Measurements from ENCODE around the gene IPCEF1.

IPCEF1 gene

GRCh38 chr6:154325142-154325541, 31.5 kb downstream of the IPCEF1 start:
- TF ChIP-seq CTCF (IDR thresholded peaks at IDR 0.05; ENCODE audit: borderline replicate concordance, insufficient read depth, low read depth, low read length), result no peak
- H3K4me3 ChIP-seq (ENCODE audit: low read depth, low read length), result no peak overlapping the region

- no peak for TF ChIP-seq CTCF (IDR thresholded peaks at IDR 0.05; ENCODE audit: borderline replicate concordance, insufficient read depth, low read depth, low read length)
- no peak overlapping the region for H3K4me3 ChIP-seq (ENCODE audit: low read depth, low read length)
Measured at GRCh38 chr6:154320181-154320580, 36.4 kb downstream of the IPCEF1 start.

GRCh38 chr6:154319231-154319858, 37.3 kb downstream of the IPCEF1 start:
- TF ChIP-seq CTCF (IDR thresholded peaks at IDR 0.05; ENCODE audit: borderline replicate concordance, insufficient read depth, low read depth, low read length), result no peak
- no peak overlapping the region for H3K4me3 ChIP-seq (ENCODE audit: low read depth, low read length)

- no peak for TF ChIP-seq CTCF (IDR thresholded peaks at IDR 0.05; ENCODE audit: borderline replicate concordance, insufficient read depth, low read depth, low read length)
- H3K4me3 ChIP-seq (ENCODE audit: low read depth, low read length), result no peak overlapping the region
Measured at GRCh38 chr6:154318721-154319120, 37.9 kb downstream of the IPCEF1 start.

GRCh38 chr6:154316131-154316530, 40.5 kb downstream of the IPCEF1 start:
- no peak for TF ChIP-seq CTCF (IDR thresholded peaks at IDR 0.05; ENCODE audit: borderline replicate concordance, insufficient read depth, low read depth, low read length)
- H3K4me3 ChIP-seq (ENCODE audit: low read depth, low read length), result no peak overlapping the region

GRCh38 chr6:154314084-154314483, 42.5 kb downstream of the IPCEF1 start:
- no peak overlapping the region for H3K4me3 ChIP-seq (ENCODE audit: low read depth, low read length)
- no peak for TF ChIP-seq CTCF (IDR thresholded peaks at IDR 0.05; ENCODE audit: borderline replicate concordance, insufficient read depth, low read depth, low read length)

- no peak overlapping the region for H3K4me3 ChIP-seq (ENCODE audit: low read depth, low read length)
- TF ChIP-seq CTCF (IDR thresholded peaks at IDR 0.05; ENCODE audit: borderline replicate concordance, insufficient read depth, low read depth, low read length), result no peak
Measured at GRCh38 chr6:154308986-154309385, 47.6 kb downstream of the IPCEF1 start.
